AG04450 (cell line): ENCODE results near the gene KDM2B. TPM values are rescaled to one million over a fixed set of nuclear protein-coding genes. Genes with fewer than 3 reads are reported as not detected.

ENCODE experiments used
- CTCF ChIA-PET: fragments of 300-600, 350-600 bp; formaldehyde crosslinking; extraction: SDS; loops from one replicate; lab custom pipeline; 2022; ENCODE audit warnings: antibody characterized with exemption, inconsistent platforms; lab: Charles Lee
- POLR2A ChIA-PET: fragments of 350-600 bp; formaldehyde crosslinking; extraction: SDS; loops from one replicate; lab custom pipeline; 2021; ENCODE audit warnings: antibody characterized with exemption, inconsistent platforms; lab: Yijun Ruan, JAX
- DNase-seq: peaks from one replicate; pipeline ENCODE4 v3.0.0-alpha.2; 2011; ENCODE audit warnings: low read depth, low spot score
- H3K27ac ChIP-seq: one replicate; pipeline ENCODE4 v1.5.1; 2012; ENCODE audit warnings: low read depth, low read length, control low read depth
- H3K27me3 ChIP-seq: one replicate; pipeline ENCODE4 v1.6.0; 2012; ENCODE audit warnings: low read length; ENCODE audit not compliant: control insufficient read depth, insufficient read depth
- H3K4me3 ChIP-seq: 2 replicates; pipeline ENCODE4 v1.5.1; 2011; ENCODE audit warnings: mild to moderate bottlenecking, low read depth, low read length, control low read depth
- H3K9me3 ChIP-seq: 2 replicates; pipeline ENCODE4 v1.5.1; 2012; ENCODE audit warnings: low read length; ENCODE audit not compliant: control insufficient read depth, insufficient read depth
- polyA plus RNA-seq: library from polyadenylated mRNA; depleted of rRNA; stranded (reverse); fragments of >200 nt; gene quantifications from 2 replicates; pipeline ENCODE4 v1.2.3, GENCODE V29; 2011
- TF ChIP-seq, protein P1 (sequence below): IDR thresholded peaks from 2 replicates; pipeline ENCODE4 v1.5.1; 2011; ENCODE audit warnings: low read depth, low read length, control low read depth, inconsistent platforms

The KDM2B gene
- polyA plus RNA-seq, 1 experiment, result 12.9 TPM

DNA sequence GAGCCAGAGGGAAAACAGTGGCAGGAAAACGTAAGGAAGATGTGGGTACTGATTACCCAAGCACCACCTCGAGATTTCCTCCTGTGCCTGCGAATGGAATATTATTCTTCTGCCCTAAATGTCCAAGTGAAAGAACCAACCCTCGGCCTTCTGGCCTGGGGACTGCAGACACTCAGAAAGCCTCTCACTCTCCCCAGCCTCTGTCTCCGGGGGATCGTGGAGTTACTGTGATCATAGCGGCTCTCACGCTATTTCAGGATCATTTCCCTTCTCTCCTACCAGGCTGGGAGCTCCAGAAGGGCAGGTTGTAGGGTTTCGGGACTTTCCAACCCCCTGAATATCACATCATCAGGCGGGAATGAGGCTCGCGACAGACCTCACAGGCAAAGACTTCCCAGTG is 68.9 kb downstream of the KDM2B start:
- CTCF ChIA-PET, result interaction anchor here (2.3 kb wide), 1 partner anchor 12 kb away, joined by 8 read pairs; no protein-coding TSS in a partner anchor
- TF ChIP-seq, protein P1, sequence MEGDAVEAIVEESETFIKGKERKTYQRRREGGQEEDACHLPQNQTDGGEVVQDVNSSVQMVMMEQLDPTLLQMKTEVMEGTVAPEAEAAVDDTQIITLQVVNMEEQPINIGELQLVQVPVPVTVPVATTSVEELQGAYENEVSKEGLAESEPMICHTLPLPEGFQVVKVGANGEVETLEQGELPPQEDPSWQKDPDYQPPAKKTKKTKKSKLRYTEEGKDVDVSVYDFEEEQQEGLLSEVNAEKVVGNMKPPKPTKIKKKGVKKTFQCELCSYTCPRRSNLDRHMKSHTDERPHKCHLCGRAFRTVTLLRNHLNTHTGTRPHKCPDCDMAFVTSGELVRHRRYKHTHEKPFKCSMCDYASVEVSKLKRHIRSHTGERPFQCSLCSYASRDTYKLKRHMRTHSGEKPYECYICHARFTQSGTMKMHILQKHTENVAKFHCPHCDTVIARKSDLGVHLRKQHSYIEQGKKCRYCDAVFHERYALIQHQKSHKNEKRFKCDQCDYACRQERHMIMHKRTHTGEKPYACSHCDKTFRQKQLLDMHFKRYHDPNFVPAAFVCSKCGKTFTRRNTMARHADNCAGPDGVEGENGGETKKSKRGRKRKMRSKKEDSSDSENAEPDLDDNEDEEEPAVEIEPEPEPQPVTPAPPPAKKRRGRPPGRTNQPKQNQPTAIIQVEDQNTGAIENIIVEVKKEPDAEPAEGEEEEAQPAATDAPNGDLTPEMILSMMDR, result no peak

GRCh38 chr12:121509339-121509738 is 71.5 kb downstream of the KDM2B start:
- no peaks in the 10 kb centered on the region for H3K27me3 ChIP-seq
- no peak overlapping the region for H3K27ac ChIP-seq
- H3K9me3 ChIP-seq, result no peaks in the 10 kb centered on the region; the same call in 1 of the 2 replicates
- TF ChIP-seq, protein P1, result no peak
- ChIA-PET POLR2A (no interaction called here), CTCF (interaction anchor here (0.6 to 2.9 kb wide), 5 partner anchors 10 to 42 kb away, joined by 3 to 14 read pairs (median 5); no protein-coding TSS in a partner anchor)
- no peak for DNase-seq
- H3K4me3 ChIP-seq, result no peak overlapping the region

More for the DNA sequence above, 68.9 kb downstream of the KDM2B start:
- no peak for DNase-seq
- POLR2A ChIA-PET, result no interaction called here
- Histone ChIP-seq H3K9me3 (no peaks in the 10 kb centered on the region; the same call in 1 of the 2 replicates), H3K4me3 (no peak overlapping the region), H3K27ac (no peak overlapping the region), H3K27me3 (no peaks in the 10 kb centered on the region)

DNA sequence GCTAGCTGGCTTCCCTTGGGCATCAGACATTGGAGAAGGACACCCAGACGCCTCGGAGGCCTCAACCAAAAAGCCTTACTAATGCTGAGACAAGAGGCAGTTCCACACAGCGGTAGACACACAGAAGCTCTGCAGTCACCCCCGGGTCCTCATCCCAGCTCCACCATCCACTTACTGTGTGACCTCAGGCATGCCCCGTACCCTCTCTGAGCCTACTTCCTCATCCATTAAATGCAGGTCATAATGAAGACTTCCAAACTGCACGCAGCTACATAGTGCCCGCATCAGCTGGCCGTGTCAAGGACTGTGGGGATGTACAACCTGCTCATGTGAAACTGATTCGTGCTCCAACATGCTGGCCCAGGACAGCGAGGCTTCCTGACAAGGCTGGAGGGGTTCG is 72.3 kb downstream of the KDM2B start:
- TF ChIP-seq, protein P1, result no peak
- H3K9me3 ChIP-seq, result no peaks in the 10 kb centered on the region
- no peak overlapping the region for H3K4me3 ChIP-seq
- DNase-seq, result no peak
- ChIA-PET CTCF (interaction anchor here (0.6 to 2.9 kb wide), 3 partner anchors 9 to 43 kb away, joined by 5 to 14 read pairs (median 5); no protein-coding TSS in a partner anchor), POLR2A (no interaction called here)
- H3K27me3 ChIP-seq, result no peaks in the 10 kb centered on the region
- no peak overlapping the region for H3K27ac ChIP-seq

DNA sequence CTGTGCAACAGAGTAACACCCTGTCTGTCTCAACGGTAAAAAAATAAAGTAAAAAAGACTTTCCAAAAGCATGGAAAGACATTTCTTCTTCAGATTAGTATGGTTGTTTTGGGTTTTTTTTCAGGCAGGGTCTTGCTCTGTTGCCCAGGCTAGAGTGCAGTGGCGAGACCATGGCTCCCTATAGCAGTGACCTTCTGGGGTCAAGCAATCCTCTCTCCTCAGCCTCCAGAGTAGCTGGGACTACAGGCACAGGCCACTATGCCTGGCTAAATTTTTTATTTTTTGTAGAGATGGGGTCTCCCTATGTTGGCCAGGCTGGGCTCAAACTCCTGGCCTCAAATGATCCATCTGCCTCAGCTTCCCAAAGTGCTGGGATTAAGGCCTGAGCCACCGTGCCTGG is 72.8 kb downstream of the KDM2B start:
- H3K27me3 ChIP-seq, result no peaks in the 10 kb centered on the region

GRCh38 chr12:121507245-121507644 is 73.6 kb downstream of the KDM2B start:
- ChIA-PET CTCF (interaction anchor here (0.6 to 2.9 kb wide), 3 partner anchors 13 to 161 kb away, joined by 4 to 14 read pairs (median 5); no protein-coding TSS in a partner anchor), POLR2A (interaction anchor here (0.7 kb wide), 1 partner anchor 93 kb away, joined by 3 read pairs; no protein-coding TSS in a partner anchor)
- Histone ChIP-seq H3K27me3 (no peaks in the 10 kb centered on the region), H3K4me3 (no peak overlapping the region), H3K27ac (no peak overlapping the region), H3K9me3 (no peaks in the 10 kb centered on the region)
- DNase-seq, result no peak
- TF ChIP-seq, protein P1, result no peak

More for the DNA sequence above, 72.8 kb downstream of the KDM2B start:
- no peak for DNase-seq
- TF ChIP-seq, protein P1, result no peak
- ChIA-PET CTCF (interaction anchor here (0.9 to 2.9 kb wide), 2 partner anchors 14 to 160 kb away, joined by 4 to 14 read pairs; no protein-coding TSS in a partner anchor), POLR2A (interaction anchor here (0.7 kb wide), 1 partner anchor 92 kb away, joined by 3 read pairs; no protein-coding TSS in a partner anchor)
- no peaks in the 10 kb centered on the region for H3K9me3 ChIP-seq
- no peak overlapping the region for H3K27ac ChIP-seq
- no peak overlapping the region for H3K4me3 ChIP-seq
